Raji (cell line): ENCODE measurements around the gene SEMA4G.

Experiments used
- POLR2A ChIP-seq: IDR thresholded peaks from 2 replicates; pipeline ENCODE4 v1.6.1; 2011; ENCODE audit warnings: low read depth, low read length, control low read depth; ENCODE audit not compliant: insufficient read depth

SEMA4G gene

GRCh38 chr10:100980711-100981110 lies 11.4 kb downstream of the SEMA4G start:
- no peak for TF ChIP-seq POLR2A

- TF ChIP-seq POLR2A = no peak
Measured at GRCh38 chr10:100981178-100981772, 12.0 kb downstream of the SEMA4G start.

- no peak for TF ChIP-seq POLR2A
Measured at GRCh38 chr10:100982916-100983830, 13.9 kb downstream of the SEMA4G start.

GRCh38 chr10:100983868-100984671 lies 14.8 kb downstream of the SEMA4G start:
- no peak for TF ChIP-seq POLR2A

- no peak for TF ChIP-seq POLR2A
Measured at GRCh38 chr10:100984672-100985177, 15.4 kb downstream of the SEMA4G start.

- TF ChIP-seq POLR2A = no peak
Measured at GRCh38 chr10:100985336-100985735, 16.0 kb downstream of the SEMA4G start.

GRCh38 chr10:100986623-100986951 lies 17.3 kb downstream of the SEMA4G start:
- no peak for TF ChIP-seq POLR2A

GRCh38 chr10:100986952-100987684 lies 17.8 kb downstream of the SEMA4G start, which contains the start of the genes MRPL43 and TWNK:
MRPL43 (minus strand) TSS chr10:100987497; CDS start chr10:100987443, 54 bp downstream.
TWNK (plus strand) TSS chr10:100987543; CDS start chr10:100988211, 668 bp downstream.
- TF ChIP-seq POLR2A = peak; percentile 84

- no peak for TF ChIP-seq POLR2A
Measured at GRCh38 chr10:100987685-100988049, 18.4 kb downstream of the SEMA4G start.

GRCh38 chr10:100988166-100988565 lies 18.9 kb downstream of the SEMA4G start:
- no peak for TF ChIP-seq POLR2A

GRCh38 chr10:100989088-100989487 lies 19.8 kb downstream of the SEMA4G start:
- TF ChIP-seq POLR2A = no peak

- TF ChIP-seq POLR2A = no peak
Measured at GRCh38 chr10:100993986-100994708, 24.8 kb downstream of the SEMA4G start.

GRCh38 chr10:100995181-100995580 lies 25.9 kb downstream of the SEMA4G start:
- TF ChIP-seq POLR2A = no peak
